ENCODE data around the gene INTS13. TPM values are rescaled to one million over a fixed set of nuclear protein-coding genes. Genes with fewer than 3 reads are reported as not detected.

The INTS13 gene
- 47.4 and 63.5 TPM in 2 replicates for total RNA-seq

GRCh38 chr12:26937863-26938700, at the start of gene INTS13, which contains the start of gene FGFR1OP2:
Gene INTS13, minus strand, starts transcription at chr12:26937981. Its CDS starts 1,178 bp downstream, at chr12:26936803.
Gene FGFR1OP2, plus strand, starts transcription at chr12:26938470. Its CDS starts 15,689 bp downstream, at chr12:26954159.

Other genes with a start within 250 kb of the INTS13 start
- gene ITPR2, start 104.8 kb downstream of the INTS13 start, total RNA-seq, result 9.6 and 11.3 TPM in 2 replicates
- gene FGFR1OP2, start 489 bp upstream of the INTS13 start, total RNA-seq, result 31.9 and 34.5 TPM in 2 replicates
- 59.5 and 76.6 TPM in 2 replicates for gene TM7SF3, start 76.4 kb upstream of the INTS13 start, total RNA-seq
- 40.1 and 58.6 TPM in 2 replicates for gene MED21, start 84.6 kb upstream of the INTS13 start, total RNA-seq
- gene C12orf71, start 144.6 kb upstream of the INTS13 start, total RNA-seq, result not detected in 2 replicates

Measured in subcutaneous preadipocyte (primary cell).